GM19328 (cell line): ENCODE measurements around the gene RYR1.
"Not testable (repeated sequence)": the region's sequence is repeated elsewhere in the genome, so short reads cannot be mapped to it uniquely, and the experiment has no call there.

ENCODE experiments used
- ATAC-seq: cut with Tn5 transposase; IDR thresholded peaks from one replicate; pipeline ENCODE4 v1.9.1; 2021; ENCODE audit warnings: mild to moderate bottlenecking, moderate library complexity; ENCODE audit not compliant: unreplicated experiment

RYR1 gene

DNA sequence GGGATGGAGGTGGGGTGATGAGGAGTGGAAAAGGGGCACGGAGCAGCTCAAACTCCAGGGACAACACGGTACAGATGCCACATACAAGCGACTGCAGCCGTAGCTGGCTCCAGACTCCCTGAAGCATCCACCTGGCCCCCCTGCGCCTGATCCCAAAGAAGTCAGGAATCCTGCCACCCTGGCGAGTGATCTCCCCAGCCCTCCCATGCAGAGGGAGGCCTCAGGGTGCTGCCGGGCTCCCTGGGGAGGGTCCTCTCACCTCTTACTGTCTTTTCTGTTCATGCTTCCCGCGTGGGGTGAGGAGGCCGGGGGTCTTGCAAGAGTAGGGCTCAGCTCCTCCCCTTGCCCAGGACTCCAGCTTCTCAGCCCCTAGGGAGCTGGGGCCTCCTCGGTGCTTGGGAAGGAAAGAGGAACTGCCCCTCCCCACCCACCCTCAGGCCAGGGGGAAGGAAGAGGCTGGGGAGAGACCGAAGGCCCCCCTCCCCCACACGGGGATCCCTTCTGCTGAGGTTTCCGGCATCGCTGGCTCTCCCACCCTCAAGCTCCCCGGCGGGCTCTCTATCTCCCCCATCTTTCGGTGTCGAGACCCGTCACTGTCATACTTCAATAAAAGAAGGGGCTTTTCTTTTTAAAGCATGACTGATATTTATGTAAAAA, 7.6 kb upstream of the RYR1 start, which contains the start of gene RASGRP4:
Gene RASGRP4 (minus strand): TSS at position 410 of the 657 bp plus-strand sequence. CDS start 128 bp downstream, at position 282.
- ATAC-seq, result no peak

DNA sequence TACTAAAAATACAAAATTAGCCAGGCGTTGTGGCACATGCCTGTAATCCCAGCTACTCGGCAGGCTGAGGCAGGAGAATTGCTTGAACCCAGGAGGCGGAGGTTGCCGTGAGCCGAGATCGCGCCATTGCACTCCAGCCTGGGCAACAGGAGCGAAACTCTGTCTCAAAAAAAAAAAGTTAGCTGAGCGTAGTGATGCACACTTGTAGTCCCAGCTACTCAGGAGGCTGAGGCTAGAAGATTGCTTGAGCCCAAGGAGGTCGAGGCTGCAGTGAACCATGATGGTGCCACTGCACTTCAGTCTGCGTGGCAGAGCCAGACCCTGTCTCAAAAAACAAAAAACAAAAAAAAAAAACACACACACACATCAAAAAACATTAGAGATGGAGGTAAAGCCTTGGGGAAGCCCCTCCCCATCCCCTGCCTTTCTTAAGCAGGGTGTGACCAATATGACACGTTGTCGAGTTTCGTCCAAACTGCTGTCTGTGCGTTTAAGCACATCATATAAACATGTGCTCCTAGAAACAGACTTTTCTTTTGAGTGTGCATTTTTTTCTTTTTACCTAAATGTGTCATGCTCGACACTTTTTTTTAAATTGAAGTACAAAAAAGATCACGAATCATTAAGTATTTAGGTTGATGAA, 6.3 kb upstream of the RYR1 start:
- ATAC-seq, result not testable (repeated sequence)

DNA sequence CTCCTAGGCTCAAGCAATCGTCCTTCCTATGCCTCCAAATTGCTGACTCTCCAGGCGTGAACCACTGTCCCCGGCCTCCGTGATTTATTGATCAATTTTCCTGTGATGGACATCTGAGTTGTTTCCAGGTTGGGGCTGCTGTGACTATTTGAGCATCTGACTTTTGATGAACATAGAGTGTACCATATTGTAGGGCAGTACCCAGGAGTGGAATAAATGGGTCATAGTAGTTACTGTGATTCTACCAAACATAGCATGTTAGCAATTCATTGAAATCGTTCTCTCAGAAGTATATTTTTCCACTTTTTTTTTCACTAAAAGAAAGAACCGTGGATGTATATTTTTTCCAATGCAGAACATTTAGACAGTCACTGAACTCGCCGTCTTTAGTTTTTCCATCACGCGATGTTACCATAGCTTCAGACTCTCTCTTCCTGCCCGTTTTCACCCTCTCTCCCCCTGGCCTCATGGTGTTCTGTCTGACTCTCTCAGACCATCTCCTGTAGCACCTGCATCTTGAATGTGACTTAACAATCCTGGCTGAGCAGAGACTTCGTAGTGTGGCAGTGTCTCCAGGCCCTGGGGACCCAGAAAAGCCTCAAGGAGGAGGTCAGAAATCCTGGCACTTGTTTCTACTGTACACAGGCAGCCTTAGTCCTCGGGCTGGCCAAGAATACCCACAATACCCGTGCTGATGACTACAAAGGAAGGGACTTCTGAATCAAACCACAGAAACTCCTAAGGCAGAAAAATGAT, 4.3 kb upstream of the RYR1 start:
- ATAC-seq, result no peak

DNA sequence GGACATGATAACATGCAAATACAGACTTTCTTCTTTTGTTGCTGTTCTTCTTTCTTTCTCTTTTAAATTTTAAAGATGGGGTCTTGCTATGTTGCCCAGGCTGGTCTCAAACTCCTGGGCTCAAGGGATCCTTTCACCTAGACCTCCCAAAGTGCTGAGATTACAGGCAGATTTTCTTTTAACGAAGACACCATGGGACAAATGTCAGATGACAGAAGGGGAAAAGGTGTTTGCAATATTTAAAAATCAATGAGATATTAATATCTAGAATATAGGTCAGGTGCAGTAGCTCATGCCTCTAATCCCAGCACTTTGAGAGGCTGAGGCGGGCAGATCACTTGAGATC, 3.7 kb upstream of the RYR1 start:
- ATAC-seq, result no peak

DNA sequence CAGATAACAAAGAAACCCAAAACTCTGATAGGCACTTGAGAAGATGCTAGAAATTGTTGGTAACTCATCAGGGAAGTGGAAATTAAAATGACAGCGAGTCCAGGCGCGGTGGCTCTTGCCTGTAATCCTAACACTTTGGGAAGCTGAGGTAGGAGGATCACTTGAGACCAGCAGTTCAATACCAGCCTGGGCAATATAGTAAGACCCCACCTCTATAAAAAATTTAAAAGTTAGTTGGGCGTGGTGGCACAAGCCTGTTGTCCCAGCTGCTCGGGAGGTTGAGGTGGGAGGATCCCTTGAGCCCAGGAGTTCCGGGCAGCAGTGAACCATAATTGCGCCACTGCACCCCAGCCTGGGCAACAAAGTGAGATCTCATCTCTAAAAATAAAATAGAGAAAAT, 2.6 kb upstream of the RYR1 start:
- no peak for ATAC-seq

DNA sequence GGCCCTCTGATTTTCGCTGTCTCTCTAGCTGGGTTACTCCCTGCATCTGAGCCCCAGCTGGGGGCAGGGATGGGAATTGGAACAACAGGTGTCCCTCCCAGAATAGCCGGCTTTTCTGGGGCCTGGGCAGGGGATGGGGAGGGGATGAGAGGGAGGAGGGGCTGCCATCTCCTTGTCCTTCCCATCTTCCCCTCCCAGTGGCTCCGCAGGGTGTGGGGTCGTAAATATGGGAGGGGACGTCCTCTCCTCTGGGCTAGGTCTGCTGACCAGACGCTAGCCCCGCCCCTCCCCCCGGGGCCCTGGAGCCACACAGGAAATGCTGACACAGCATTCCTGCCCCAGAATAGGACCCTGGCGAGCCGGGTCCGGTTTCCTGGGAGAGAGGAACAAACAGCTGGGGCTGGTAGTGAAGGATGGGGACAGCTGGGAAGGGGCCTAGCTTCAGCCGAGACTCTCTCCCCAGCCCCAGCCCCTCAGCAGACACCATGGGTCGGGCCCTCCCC, 1.1 kb downstream of the RYR1 start:
- no peak for ATAC-seq

DNA sequence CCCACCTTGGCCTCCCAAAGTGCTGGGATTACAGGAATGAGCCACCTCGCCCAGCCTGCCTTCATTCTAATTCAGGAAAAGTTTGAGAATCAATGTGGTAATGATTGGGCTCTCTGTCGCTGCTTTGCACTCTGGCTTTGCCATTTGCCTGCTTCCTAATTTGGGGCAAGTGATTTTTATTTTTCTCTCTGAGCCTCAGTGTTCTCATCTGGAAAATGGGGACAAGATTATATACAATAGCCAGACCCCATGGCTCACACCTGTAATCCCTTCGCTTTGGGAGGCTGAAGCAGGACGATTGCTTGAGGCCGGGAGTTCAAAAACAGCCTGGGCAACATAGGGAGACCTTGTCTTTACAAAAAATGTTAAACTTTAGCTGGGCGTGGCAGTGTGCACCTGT, 3.8 kb downstream of the RYR1 start:
- ATAC-seq, result no peak

DNA sequence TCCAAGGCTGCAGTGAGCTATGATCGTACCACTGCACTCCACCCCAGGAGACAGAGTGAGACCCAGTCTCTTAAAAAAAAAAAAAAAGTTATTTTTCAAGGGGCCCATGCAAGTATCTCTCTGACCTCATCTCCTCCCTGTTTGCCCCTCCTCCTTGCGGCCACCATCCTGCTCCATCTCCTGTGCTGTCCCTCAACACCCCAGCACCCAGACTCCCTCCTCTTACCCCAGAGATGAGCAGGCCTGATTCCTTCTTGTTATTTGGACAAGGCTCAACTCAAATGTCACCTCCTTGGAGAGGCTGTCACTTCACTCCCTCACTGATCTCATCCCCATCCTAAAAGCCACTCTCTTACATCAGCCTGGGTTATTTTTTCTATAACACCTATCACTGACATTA, 4.4 kb downstream of the RYR1 start:
- no peak for ATAC-seq

DNA sequence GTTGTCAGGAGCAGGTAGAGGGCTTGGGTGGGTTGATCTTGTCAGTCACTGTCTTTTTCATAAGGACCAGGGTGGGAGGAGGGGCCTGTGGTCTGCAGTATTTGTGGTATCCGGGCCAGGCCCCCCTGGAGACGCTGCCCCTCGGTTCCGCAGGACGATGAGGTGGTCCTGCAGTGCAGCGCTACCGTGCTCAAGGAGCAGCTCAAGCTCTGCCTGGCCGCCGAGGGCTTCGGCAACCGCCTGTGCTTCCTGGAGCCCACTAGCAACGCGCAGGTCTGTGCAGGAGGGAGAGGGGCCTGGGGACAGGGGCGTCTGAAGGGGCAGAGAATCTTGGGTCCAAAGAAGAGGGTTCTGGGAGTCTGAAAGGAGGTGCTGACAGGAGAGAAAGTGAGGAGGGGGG, 7.1 kb downstream of the RYR1 start:
- no peak for ATAC-seq

DNA sequence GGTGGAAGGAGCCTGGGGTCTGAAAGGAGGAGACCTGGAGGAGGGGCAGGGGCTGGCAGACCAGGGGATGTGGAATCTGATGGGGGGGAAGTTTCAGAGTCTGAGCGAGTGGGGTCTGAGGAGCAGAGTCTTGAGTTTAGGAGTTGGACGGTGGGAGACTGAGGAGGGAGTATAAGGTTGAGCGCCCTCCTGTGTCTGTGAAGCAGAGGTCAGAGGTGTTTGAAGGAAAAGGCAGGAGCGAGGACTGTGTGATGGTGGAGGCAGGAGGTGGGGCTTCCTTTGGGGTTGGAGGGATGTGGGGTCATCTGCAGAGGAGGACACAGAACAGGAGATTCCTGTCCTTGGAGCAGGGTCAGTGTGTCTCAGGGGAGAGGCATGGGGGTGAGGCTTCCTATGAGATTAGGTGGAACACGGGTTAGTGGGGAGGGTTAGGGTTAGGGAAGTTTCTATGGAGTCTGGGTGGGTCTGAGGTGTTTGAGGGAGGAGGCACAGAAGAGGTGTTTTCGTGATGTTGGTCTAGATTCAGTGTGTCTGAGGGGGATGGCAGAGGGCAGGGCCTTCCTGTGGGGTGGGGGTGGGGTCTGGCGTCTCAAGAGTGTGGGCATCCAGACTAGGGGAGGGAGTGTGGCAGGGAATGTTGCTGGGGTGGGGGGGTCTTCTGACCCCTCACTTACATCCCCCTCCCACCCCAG, 8.3 kb downstream of the RYR1 start:
- ATAC-seq, result no peak

DNA sequence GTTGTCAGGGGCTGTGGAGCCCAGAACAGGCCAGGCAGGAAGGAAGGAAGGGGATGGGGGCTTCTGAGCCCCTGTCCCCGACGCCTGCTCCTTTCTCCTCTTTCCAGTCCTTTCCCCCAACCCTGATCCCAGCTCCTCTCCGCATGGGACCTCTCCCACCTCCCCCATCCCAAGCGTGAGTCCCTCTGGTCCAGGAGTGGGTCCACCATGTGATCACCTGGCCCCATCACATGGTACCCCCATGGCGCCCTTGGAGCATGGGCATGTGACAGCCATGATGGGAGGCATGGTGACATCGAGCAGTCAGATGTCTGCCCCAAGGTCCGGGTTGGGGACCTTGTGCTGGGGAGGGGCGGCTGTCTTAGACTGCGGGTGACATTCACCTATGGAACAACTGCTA, 9.2 kb downstream of the RYR1 start:
- no peak for ATAC-seq

DNA sequence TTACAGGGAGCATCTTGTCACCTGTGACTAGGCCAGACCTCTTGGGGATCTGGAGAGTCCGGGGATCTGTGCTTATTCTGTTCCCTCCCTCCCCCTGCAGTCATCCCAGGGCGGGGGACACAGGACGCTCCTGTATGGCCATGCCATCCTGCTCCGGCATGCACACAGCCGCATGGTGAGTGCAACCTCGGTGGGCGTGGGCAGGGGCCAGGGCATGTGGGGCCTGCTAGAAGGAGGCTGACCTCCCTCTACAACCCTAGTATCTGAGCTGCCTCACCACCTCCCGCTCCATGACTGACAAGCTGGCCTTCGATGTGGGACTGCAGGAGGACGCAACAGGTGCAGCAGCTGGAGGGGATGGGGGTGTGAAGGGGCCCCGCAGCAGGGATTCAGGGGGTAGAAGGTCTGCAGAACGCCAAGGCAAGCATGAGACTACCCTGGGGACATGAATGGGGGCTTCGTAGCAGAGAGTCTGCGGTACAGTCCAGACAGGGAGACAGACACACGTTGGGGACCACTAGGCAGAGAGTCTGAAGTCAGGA, 10.0 kb downstream of the RYR1 start:
- ATAC-seq, result no peak

DNA sequence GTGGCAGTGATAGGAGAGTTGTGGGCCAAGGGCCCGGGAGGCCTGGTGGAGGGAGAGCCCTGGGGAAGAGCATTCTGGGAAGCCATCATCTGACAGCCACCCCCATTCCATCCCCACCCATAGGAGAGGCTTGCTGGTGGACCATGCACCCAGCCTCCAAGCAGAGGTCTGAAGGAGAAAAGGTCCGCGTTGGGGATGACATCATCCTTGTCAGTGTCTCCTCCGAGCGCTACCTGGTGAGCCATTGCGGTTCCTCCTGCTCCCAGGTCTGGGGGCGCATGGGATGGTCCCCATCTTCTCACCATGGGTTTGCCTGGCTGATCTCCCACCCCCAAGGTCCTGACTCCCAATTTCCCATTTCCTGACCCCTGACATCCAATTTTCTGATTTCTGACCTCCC, 10.5 kb downstream of the RYR1 start:
- no peak for ATAC-seq

DNA sequence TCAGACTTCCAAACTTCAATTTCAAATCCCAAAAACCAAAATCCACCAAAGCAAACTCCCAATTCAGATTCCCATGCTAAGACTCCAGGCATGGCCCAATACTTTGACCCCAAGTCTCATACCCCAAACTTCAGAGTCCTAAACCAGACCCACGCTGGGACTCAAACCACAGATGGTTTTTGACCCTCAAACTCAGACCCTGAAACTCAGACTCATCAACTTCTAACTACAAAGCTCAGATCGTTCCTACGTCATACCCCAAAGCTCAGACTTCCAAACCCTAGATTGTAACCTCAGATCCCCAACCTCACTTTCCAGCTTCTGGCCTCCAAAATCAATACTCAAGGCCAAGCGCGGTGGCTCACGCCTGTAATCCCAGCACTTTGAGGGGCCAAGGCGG, 11.9 kb downstream of the RYR1 start:
- ATAC-seq, result no peak

DNA sequence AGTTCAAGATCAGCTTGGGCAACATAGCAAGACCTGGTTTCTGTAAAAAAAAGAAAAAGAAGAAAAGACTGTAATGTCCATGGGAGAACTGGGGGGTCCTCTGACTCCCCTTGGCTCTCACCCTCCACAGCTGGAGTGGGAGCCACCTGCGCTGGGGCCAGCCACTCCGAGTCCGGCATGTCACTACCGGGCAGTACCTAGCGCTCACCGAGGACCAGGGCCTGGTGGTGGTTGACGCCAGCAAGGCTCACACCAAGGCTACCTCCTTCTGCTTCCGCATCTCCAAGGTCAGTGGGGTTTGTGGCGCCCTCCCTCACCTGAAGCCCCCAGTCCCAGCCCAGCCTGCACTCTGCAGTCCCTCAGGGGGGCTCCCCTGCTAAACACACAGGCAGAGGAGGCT, 14.7 kb downstream of the RYR1 start:
- ATAC-seq, result no peak

DNA sequence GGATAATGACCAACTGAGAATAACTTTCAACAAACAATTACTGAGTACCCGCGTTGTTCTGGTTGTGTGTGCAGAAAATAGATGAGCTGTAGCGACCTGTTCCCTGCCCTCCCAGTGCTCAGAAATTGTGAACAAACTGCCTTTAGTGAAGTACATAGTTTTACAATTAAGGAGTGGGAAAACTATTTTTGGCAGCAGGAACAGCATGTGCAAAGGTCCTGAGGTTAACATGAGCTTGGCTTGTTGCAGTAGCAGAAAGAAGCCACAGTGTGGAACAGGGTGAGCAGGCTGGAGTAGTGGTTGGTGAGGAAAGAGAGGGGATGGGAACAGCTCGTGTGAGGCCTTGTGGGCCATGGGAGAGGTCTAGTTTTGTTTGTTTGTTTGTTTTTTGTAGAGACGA, 16.0 kb downstream of the RYR1 start:
- no peak for ATAC-seq

DNA sequence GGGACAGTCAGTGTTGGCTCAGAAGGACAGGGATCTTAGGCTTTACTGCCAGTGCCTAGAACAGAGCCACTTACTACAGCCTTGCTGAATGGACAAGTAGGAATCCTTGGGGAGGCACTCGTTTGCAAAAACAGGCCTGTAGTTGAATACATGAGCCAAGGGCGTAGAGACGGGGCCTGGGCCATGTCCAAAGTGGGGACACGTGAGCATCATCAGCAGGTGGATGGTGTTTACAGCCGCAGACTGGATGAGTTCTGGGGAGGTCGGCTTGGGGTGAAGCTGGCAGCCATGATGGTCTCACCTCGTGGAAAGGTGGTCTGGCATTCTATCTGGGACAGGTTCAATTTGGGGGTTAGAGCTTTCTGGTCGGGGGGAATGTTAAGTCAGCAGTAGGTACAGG, 17.5 kb downstream of the RYR1 start:
- ATAC-seq, result no peak

DNA sequence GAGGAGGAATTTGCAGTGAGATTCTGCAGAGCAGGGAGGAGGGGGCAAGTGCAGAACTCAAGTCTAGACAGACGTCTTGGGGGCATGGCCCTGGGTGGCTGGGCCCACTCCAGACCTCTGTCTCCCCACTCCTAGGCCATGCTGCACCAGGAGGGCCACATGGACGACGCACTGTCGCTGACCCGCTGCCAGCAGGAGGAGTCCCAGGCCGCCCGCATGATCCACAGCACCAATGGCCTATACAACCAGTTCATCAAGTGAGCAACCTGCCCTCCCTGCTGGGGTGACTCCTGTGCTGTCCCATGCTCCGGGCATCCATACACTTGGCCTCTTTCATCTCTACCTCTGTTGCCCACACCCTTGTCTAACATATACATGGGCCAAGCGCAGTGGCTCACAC, 18.1 kb downstream of the RYR1 start:
- no peak for ATAC-seq

DNA sequence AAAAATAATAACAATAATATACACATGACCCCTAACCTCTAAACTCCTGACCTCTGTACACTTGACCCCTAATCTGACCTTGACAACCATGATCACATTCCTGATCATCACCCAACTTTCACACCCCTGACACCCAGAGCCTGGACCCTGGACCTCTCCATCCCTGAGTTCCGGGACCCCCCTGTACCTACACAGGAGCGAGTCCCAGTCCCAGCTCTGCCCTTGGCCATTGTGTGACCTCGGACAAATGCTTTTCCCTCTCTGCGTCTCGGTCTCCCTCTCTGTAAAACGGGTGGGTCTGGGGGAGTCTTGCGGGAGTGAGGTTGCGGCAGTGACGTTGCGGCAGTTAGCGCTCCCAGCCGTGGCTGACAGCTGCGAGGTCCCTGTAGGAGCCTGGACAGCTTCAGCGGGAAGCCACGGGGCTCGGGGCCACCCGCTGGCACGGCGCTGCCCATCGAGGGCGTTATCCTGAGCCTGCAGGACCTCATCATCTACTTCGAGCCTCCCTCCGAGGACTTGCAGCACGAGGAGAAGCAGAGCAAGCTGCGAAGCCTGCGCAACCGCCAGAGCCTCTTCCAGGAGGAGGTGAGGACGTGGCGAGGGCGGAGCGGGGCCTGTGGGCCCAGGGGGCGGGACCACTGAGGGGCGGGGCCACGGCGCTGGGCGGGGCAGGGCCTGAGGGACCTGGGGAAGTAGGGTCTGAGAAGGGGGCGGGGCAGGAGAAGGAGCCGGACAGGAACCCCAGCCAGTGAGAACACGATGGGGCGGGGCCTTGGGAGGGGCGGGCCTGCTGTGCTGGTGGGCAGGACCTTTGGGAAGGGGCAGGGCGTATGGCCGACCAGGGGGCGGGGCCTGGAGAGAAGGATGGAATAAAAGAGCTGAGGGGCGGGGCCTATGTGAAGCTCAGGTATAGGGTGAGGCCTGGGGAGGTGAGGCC, 19.2 kb downstream of the RYR1 start:
- ATAC-seq, result no peak

DNA sequence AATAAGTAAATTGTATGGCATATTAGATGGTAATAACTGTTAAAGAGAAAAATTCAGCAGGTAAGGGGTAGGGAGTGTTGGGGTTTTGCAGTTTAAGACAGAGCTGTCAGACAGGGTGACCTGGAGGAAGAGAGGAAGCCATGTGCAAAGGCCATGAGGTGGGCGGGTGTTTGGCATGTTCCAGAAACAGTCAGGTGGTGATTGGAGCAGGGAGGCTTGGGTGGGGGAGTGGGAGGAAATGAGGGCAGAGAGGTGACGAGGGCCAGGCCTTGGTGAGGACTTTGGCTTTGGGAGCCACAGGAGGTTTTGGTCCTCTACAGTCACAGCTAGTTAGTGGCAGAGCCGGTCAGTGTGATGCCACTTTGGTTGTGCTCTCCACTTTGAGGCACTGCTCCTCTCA, 20.1 kb downstream of the RYR1 start:
- no peak for ATAC-seq
